Stimulated activated CD8-positive, alpha-beta memory T cell treated with anti-CD3 and anti-CD28 coated beads, Interleukin-15, amount 100 ng/mL, for 1 hour (primary cell): Measurements from ENCODE around the gene TMEM217.
"Not testable (repeated sequence)": the region's sequence is repeated elsewhere in the genome, so short reads cannot be mapped to it uniquely, and the experiment has no call there.

Source experiments
- DNase-seq: peaks from one replicate; pipeline ENCODE4 v3.0.0-alpha.2; 2020; ENCODE audit warnings: low read depth

The TMEM217 gene

DNA sequence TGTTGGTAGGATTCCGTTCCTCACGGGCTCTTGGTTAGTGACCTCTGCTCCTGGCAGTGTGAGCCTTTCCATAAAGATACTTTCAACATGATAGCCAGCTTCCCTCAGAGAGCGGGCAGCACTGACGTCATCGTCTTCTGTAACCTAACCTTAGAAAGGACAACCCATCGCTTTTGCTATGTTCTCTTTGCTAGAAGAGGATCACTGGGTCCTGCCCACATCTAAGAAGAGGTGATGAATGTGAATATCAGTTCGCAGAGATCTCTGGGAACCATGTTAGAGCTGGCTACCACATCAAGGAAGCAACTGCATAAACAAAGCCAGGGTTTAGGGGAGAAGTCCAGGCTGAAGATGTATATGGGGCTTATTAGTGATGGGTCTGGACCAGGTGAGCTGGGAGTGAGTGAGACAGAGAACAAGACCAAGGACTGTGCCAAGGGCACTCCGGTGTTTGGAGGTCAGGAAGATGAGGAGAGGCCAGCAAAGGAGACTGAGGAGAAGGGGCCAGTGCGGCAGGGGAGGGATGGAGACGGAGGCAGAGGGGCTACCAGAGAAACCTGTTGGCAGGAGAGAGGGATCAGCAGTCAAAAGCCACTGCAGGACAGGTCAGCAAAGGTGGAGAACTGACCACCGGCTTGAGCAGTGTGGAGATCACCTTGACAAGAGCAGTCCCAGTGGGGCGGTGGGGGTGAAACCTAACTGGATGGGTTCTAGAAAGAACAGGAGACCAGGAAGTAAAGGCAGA, 48.3 kb downstream of the TMEM217 start:
- no peak for DNase-seq

DNA sequence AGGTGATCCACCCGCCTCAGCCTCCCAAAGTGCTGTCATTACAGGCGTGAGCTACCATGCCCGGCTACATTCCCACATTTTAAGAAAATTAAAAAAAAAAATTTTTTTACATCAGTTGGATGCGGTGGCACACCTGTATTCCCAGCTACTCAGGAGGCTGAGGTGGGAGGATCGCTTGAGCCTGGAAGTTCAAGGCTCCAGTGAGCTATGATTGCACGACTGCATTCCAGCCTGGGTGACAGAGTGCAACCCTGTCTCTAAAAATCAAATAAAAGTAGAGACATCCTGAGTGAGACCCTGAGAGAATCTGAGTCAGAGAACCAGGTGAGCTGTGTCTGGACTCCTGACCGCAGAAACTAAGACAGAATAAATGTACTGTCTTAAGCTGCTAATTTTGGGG, 49.2 kb downstream of the TMEM217 start:
- no peak for DNase-seq

DNA sequence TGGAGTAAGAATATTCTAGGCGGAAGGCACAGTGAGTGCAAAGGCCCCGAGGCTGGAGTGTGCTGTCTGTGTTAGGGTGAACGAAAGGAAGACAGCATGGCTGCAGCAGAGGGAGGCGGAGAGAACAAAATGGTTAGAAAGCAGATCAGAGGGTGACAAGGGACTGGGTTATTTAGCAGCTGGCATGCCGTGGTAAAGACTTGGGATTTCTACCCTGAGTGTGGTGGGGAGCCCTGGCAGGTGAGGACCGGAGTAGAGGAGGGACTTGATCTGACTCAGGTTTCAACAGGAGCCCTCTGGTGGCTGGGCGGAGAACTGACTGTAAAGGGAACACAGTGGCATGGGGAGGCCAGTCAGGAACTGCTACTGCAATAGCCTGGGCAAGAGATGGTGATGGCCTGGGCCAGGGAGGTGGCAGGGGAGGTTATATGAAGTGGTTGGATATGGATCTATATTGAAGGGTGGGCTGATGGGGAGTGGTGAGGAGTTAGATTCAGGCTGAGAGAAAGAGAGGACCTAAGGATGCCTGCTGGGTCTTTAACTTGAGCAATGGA, 50.0 kb downstream of the TMEM217 start:
- DNase-seq = peak; percentile 83

DNA sequence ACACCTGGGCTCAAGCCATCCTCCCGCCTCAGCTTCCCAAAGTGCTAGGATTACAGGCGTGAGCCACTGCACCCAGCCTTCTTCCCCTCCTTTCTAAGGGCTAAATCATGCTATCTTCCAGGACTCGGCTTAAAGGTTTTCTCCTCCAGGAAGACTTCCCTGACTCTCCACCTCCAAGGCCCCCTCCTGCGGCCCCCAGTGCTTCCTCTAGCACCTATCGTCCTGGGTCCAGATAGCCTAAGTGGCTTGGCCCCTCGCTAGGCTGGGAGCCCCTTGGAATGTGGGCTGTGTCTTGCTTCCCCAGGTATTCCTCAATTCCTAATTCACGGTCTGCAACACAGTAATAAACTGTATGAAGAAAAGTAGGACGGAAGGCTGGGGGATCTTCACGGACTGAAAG, 51.3 kb downstream of the TMEM217 start:
- no peak for DNase-seq

DNA sequence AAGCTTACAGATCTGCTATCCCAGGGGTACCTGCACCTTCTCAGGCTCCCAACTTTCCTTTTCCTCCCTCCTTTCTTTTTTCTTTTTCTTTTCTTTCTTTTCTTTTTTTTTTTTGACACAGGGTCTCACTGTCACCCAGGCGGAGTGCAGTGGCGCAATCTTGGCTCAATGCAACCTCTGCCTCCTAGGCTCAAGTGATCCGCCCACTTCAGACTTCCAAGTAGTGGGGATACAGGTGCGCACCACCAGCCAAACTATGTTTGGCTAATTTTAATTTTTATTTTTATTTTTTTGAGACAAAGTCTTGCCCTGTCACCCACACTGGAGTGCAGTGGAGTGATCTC, 52.0 kb downstream of the TMEM217 start:
- no peak for DNase-seq

DNA sequence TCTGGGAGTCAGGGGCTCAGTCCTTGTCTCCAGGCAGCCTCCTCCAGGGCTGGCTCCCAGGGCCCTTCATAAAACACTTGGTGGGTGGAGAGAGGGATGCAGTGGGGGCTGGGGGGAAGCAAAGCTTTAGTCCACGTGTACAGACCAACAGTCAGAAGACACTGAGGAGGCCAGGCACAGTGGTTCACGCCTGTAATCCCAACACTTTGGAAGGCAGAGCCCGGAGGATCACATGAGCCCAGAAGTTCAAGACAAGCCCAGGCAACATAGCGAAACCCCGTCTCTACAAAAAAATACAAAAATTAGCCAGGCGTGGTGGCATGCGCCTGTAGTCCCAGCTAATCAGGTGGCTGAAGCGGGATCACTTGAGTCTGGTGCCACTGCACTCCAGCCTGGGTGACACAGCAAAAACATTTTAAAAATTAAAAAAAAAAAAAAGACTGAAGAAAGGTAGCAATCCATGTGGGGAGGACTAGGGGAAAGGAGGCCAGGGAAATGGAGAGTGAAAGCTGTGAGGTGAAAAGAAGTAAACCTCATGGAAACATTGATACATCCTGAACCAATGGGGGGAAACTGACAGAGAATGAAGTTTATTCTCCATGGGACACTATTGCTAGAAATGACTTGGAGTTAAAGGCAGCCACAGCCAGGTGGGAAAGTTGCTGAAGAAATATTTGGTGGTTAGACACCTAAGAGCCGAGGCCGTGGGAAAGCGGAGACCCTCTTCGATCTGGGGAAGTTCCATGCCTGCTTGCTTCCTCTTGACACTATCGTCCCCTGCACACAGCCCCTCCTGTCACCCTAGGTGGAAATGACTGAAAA, 52.6 kb downstream of the TMEM217 start:
- DNase-seq = no peak

DNA sequence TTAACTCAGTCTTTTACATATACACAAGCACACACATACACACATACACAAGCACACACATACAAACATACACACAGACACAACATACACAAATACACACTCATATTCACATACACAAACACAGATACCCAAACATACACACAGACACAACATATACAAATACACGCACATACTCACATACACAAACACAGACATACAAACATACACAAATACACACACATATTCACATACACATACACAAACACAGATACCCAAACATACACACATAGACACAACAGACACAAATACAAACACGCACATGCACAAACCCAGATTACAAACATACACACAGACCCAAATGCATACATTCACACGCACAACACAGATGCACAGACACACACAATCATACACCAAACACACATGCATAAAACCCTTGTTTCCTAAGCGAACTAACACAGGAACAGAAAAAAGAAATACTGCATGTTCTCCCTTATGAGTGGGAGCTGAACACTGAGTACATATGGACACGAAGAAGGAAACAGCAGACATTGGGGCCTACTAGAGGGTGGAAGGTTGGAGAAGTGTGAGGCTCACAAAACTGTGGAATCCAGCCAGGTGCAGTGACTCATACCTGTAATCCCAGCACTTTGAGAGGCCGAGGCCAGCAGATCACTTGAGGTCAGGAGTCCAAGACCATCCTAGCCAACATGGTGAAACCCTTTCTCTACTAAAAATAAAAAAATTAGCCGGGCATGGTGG, 53.8 kb downstream of the TMEM217 start:
- DNase-seq = no peak

DNA sequence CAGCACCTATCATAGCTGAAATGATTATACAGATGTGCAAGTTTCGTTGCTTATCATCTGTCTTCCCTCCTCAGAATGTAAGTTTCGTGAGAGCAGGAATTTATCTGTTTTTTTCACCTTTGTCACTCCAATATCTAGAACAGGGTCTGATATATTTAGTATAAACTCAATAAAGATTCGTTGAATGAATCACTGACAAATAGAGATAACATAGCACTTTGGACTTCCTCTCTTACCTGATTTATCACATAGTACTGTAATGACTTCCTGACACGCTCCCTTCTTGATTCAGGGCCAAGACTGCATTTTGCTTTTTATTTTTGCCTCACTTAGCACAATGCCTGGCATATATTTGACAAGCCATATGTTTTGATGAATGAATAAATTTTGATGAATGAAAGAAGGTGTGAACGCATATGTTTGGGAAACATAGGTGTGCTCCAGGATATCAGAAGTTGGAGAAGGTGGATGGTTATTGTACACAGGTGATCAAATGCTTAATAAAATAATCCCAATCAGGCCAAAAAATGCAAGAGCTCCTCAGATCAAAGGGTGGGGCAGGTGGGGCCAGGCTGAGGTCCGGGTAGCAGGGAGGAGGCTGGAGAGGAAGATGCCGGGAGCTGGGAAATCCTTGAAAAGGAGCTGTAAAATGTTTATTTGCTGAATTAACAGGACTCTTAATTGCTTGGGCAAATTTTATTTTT, 55.0 kb downstream of the TMEM217 start:
- no peak for DNase-seq

DNA sequence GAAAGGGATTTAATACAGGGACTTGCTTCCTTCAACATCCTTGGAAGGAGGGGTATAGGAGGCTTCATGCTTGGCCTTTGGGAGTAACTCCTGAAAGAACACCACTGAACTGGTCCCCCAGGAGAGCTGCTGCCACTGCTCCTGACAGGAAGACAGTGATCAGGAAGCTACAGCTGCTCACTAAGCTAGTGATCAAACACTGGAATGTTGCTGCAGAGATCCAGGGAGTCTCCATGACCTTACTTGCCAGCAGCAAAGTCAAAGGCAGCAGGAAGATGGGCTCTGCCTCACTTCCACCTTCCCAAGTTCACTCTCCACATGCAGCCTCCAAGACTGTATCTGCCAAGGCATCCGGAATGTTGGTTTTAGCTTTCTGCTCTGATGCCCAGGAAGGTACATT, 56.2 kb downstream of the TMEM217 start:
- no peak for DNase-seq

DNA sequence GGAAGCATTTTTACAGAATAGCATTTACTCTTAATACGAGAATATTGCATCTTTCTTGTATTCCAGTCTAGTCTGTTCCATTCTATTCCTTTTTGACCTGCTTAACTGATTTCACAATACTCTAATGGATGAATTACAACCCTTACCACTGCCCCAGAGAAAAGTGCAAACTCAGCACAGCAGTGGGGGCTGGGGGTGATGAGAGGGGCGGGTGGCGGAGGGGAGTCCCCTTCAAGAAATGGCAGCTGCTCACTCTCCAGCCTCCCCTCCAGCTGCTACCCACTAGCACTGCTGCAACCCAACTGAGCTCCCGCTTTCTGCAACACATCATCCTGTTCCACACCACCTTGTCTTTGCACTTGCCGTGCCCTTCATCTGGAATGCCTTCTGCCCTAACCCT, 57.9 kb downstream of the TMEM217 start:
- DNase-seq = no peak

DNA sequence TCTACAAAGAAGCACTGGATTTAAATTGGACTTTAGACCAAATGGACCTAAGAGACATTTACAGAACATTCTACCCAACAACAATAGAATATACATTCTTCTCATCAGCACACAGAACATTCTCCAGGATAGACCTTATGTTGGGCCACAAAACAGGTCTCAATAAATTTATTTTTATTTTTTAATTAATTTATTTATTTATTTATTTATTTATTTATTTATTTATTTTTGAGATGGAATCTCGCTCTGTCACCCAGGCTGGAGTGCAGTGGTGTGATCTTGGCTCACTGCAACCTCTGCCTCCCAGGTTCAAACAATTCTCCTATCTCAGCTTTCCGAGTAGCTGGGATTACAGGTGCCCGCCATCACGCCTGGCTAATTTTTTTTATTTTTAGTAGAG, 61.5 kb downstream of the TMEM217 start:
- DNase-seq = not testable (repeated sequence)

DNA sequence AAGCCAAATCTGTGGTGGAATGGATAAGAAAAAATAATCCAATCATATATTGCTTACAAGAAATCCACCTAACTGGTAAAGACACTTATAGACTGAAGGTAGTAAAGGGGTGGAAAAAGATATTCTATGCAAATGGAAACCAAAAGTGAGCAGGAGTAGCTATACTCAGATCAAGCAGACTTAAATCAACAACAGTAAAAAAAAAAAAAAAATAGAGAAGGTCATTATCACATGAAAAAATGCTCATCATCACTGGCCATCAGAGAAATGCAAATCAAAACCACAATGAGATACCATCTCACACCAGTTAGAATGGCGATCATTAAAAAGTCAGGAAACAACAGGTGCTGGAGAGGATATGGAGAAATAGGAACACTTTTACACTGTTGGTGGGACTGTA, 63.1 kb downstream of the TMEM217 start:
- DNase-seq = not testable (repeated sequence)

DNA sequence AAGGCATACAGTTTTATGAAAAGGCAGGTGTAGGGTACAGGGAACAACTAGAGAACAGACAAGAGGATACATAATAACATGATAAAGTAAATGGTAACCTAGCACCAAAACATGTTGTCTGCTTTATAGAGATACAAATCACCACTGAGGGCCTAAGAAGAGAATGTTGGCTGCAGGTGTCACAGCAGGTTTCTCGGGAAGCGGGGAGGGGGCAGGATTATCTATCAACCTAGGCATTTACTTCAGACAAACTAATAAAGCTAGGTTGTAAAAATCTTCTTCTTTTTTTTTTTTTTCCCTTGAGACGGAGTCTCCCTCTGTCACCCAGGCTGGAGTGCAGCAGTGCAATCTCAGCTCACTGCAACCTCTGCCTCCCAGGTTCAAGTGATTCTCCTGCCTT, 65.3 kb downstream of the TMEM217 start:
- DNase-seq = no peak

DNA sequence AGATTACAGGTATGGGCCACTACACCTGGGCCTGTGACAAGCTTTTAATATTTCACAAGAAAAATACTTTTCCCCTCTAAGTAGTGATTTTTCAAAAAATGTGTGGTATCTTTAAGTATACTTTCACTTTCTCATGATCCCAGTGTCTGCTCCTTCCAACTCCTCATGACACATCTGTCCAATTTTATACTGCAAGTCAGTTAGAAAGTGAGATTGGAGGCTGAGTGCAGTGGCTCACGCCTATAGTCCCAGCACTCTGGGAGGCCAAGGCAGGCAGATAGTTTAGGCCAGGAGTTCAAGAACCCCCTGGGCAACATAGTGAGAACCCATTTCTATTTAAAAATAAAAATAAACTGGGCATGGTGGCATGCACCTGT, 67.8 kb downstream of the TMEM217 start:
- no peak for DNase-seq

DNA sequence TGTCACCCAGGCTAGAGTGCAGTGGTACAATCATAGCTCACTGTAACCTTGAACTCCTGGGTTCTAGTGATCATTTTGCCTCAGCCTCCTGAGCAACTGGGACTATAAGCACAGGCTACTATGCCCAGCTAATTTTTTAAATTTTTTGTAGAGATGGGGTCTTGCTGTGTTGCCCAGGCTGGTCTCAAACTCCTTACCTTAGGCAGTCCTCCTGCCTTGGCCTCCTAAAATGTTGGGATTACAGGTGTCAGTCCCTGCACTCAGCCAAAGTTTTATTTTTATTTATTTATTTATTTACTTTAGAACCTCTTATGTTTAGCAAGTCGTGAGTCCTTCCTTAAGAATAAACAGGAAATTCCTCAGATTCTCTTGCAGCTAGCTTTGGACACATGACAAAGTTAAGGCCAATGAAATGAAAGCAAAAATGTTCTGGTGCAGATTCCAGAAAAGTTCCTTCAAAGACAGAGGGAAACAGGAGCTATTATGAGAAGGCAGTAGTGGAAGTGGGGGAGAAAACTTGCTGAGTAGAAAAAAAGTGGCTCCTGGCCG, 68.9 kb downstream of the TMEM217 start:
- no peak for DNase-seq

DNA sequence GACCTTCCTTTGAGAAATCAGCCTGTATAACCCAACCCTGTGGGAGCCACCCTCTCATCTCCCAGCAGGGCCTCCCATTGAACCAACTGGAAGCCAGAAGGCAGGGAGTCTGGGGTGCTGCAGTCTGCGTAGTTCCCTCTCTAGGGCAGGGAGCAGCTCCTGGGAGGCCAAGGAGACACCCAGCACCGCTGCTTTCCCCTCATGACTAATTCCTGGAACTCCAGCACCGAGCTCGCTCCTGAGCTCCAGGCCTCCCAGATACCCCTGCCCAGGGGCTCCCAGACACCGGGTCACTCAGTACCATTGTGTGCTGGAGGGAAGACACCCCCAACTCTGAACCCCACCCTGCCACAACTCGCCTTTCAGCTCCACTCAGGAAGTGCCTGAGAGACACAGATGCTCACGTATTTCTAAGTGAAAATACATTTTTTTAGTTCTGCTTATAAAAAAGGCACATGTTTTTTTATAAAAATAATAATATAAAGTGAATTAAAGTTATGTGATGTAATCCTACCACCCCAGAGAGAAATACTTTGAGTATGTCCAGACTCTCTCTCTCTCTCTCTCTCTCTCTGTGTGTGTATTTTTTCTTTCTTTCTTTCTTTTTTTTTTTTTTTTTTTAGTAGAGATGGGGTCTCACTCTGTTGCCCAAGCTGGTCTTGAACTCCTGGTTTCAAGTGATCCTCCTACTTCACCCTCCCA, 70.5 kb downstream of the TMEM217 start:
- no peak for DNase-seq

DNA sequence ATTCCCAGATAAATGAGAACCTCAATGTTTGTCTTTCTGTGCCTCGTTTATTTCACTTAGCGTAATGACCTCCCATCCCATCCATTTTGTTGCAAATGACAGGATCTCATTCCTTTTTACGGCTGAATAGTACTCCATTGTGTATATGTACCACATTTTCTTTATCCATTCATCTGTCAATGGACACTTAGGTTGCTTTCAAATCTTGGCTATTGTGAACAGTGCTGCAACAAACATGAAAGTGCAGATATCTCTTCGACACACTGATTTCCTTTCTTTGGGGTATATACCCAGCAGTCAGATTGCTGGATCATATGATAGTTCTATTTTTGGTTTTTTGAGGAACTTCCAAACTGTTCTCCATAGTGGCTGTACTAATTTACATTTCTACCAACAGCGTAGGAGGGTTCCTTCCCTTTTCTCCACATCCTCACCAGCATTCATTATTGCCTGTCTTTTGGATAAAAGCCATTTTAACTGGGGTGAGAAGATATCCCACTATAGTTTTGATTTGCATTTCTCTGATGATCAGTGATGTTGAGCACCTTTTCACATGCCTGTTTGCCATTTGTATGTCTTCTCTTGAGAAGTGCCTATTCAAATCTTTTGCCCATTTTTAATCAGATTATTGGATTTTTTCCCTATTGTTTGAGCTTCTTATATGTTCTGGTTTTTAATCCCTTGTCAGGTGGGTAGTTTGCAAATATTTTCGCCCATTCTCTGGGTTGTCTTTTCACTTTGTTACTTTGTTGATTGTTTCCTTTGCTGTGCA, 71.8 kb downstream of the TMEM217 start:
- DNase-seq = not testable (repeated sequence)

DNA sequence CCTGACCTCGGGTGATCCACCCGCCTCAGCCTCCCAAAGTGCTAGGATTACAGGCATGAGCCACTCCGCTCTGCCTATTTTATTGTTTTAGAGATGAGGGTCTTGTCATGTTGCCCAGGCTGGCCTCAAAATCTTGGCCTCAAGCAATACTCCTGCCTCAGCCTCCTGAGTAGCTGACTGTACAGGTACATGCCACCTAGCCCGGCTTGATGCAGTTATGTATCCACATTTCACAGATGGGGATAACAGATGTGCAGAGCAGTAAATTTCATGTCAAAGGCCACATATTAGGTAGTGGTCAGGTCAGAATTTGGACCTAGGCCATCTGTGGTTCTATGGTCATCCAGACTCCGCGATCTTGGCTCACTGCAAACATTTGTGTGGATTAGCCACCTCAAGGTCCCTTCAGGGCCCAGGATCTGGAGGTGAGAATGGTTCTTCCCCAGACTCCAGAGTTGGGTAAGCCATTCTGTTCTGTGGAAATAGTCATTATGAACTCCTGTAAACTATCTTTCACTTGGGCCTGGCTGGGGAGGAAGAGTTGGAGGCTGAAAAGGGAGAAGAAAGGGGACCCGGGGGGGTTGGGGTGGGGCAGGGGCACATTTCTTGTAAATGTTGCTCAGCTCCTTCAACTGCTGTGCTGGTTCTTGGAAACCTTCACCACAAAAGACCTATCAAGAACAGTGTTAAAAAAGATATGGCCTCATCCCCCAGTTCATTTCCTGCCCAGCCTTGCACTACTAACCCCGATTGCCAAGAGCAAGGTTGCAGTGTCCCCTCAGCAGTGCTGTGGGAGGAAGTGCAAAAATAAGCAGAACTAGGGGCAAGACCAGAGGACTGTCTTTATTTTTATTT, 75.0 kb downstream of the TMEM217 start:
- DNase-seq = no peak

DNA sequence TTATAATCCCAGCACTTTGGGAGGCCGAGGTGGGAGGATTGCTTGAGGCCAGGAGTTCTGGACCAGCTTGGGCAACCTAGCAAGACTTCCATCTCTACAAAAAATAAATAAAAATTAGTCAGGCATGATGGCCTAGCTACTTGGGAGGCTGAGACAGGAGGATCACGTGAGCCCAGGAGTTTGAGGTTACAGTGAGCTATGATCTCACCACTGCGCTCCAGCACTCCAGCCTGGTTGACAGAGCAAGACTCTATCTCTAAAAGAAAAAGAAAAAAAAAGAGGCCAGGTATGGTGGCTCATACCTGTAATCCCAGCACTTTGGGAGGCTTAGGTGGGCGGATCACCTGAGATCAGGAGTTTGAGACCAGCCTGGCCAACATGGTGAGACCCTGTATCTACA, 77.3 kb downstream of the TMEM217 start:
- not testable (repeated sequence) for DNase-seq
